ENCODE measurements around the gene ZNF827.
"Not testable (repeated sequence)": the region's sequence is repeated elsewhere in the genome, so short reads cannot be mapped to it uniquely, and the experiment has no call there.

Gene ZNF827

DNA sequence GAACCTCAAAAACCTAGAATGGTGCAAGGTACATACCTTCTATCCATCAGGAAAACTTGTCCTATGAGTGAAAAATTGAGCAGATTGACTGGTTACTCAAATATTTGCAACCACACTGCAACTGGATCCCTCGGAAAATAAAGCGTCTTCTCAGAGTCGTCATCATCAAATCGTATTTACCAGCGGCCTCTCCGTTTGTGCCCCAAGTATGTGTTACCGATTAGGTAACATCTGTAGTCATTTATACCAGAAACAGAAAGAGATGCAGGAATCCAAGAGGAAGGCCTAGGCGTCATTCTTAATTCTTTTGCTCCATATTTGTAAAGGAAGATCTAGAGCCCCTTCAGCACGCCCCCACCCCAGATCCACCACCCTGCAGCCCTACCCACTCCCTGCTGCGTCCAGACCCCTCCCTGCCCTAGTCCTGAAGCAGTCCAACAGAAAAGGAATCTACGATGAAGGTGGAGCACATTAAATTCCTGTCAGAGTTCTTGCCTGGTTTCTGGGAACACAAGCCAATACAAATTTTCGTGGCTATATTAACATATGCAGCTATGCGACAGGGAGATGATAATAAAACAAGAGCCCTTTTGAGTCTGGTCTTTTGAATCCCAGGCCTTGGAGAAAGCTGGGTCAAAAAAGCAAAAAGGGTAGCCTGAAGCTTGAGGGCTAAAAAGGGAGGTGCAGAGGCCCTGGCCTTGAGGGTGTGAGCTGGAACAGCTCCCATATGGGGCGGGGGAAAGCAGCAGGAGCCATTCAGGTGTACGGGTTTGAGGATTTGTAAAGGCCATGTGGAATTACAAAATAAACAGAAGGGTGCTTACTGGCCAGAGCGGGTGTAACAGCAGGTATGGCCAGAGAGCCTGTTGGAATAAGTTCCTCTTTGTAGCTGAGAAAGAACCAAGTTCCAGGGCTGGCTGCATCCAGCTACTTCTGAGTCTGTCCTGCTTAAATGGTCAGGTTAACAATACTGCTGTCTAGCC is 77.0 kb downstream of the ZNF827 start:
- DNase-seq = no peak

DNA sequence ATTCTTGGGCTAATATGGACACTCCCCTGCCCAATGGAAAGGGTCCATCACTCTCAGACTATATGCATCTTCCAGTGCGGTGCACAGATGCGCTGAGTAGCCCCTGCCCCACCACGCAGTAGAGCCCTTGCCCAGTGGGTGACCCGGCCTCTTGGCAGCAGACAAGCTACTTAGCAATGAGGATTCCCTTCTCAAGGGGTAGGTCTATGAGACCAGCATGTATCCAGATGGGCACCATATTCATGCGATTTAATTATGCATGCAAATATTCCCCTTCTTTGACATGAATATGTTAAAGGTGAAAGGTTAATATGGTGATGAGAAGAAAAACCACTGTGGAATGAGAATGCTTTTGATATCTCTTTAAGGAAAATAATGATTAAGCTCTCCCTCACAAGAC is 77.7 kb downstream of the ZNF827 start:
- no peak for DNase-seq

DNA sequence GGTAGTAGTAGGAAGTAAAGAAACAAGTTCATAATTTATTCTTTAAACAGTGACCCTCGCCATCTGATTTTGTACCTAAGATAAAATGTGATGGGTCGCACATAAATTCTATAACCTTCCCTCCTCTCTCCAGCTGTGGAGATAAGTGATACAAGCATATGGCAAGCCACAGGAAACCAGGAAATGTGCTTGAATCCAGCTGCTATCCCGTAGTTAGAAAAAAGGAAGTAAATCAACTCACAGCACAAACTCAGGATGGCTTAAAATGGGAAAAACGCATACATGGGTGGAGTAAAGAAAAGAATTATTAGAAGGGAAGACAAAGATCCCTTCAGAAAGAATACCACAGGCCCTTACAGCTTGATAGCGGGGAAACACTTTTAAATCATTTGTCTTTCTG is 78.2 kb downstream of the ZNF827 start:
- no peak for DNase-seq

DNA sequence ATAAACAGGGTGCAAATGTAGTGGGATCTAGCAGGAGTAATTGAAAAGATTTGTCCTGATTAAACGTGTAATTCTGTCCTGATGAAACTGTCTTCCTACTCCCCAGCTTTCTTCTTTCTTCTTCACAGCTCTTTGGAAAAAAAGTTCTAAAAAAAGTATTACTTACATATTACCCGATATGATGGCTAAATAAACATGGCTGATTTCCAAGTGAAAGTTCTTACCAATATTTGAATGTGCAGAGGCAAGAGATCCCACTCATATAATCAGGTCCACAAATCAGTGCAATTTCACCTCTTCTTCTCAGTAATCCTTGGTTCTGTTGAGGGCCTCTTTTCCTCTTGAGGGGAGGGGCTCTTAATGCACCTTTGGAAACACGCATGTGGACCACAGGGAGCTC is 78.7 kb downstream of the ZNF827 start:
- DNase-seq = no peak

DNA sequence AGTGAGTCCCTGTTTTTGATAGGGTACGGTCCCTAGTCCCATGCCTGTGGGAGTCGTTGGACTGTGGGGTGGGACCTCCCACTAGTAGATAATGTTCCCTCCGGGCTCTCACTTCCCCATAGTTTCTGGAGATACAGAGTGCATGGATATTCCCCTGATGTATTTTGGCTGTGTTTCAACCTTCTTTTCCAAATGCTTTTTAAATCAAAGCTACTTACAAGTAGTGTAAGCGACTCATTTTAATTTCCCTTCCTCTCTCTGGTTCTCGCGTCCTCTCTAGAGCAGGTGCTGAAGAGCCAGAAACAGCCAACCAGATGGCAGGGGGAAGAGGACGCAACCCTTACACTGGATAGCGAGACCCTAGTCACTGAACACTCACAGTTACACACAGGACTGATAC is 79.2 kb downstream of the ZNF827 start:
- no peak for DNase-seq

DNA sequence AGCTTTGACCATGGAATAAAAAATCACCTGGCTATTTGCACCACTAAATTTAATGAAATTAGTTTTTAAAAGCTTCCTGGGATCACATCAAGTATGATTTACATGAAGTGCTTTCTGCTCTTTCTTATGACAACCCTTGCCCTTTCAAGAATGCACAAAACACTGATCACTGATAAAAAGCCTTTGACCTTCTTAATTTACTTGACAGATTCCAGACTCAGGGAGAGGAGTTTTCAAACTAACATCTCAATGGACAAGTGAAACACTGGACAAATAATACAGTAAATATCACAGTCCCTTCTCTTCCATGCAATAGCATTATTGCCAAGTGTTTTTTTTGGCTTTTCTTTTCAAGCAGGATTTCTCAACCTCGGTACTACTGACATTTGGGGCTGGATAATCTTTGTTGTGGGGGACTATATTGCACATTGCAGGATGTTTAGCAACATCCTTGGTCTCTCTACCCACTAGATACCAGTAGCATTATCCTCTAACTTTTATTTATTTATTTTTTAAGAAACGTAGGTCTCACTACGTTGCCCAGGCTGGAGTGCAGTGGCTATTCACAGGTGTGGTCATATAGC is 86.3 kb downstream of the ZNF827 start:
- no peak for DNase-seq

DNA sequence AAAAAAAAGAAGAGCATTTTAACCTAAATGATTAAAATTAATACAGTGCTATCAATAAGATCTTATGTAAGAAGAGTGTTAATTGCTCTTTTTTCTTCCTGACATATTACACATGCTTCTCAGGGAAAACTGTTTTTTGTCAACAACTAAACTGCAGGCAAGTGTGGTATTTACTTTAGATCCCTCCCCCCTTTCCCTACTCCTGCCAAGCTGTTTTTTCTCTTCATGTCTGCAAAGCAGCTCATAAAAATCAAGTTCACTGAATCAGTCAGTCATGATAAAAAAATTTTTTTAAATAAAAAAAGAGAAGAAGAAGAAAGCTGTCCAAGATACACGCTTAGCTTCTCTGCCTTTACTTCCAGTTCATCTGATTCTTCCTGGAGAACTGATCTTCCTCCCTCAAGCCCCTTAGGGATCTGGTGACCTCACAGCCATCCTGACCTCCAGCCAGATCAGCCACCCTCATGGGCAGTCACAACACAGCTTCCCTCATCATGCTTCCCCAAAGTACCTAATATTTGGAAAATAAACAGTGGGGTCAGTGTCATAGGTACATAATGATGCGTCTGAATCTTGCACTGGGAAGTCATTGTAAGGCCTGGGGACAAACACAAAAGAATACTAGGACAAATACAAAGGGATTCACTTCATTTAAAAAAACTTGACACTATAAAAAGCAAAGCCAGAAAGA is 87.0 kb downstream of the ZNF827 start:
- no peak for DNase-seq

DNA sequence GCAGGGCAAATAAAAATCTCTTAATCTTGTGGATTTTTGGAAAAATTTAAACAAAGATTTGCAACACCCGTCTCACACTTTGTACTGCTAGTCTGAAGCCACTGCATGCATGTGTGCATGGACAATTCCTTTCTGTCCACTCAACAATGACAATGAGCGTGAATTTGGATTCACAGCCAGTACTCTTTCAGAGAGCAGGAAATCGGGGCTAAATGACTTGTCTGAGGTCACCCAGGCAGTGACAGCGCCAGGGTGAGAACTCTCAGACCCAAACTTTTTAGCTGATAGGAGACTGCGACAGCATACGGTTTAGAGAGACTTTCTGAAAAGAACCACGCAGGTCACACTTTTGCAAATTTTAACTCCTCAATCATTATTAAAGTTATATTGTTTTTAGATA is 90.9 kb downstream of the ZNF827 start:
- no peak for DNase-seq

DNA sequence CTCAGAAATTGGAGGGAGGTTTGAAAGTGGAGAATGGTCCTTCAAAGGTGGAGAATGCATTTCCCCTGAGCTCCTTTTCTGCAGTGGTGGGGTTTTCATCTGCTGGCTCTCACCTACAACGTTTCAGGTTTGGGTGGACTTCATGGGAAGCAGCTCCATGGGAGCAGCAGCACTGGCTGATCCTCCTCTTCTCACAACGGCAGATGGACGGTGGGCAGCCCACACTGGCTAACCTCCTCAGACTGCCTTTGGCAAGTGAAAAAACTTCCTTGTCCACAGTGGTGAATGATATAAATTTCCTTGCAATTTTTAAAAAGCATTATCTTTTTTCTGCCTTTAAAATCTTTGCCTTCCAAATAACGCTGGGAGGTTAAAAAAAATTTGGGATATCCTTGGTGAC is 93.5 kb downstream of the ZNF827 start:
- no peak for DNase-seq

DNA sequence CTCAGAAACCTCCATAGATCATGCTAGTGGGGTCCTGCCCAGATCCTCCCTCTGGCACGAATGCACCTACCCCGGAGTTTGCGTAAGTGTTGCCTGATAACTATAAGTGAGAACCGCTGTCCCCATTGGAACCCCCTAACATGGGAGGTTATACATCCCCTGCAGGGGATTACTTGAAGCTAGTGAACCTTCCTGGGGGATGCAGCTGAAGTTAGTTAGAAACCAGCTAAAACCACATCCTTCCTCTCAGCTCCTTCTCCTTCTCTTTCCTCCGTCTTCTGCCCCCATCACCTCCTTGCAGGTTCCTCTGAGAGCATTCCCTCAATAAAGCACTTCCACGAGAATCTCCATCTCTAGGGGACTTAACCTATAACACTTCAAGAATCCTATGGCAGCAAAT is 95.0 kb downstream of the ZNF827 start:
- no peak for DNase-seq

DNA sequence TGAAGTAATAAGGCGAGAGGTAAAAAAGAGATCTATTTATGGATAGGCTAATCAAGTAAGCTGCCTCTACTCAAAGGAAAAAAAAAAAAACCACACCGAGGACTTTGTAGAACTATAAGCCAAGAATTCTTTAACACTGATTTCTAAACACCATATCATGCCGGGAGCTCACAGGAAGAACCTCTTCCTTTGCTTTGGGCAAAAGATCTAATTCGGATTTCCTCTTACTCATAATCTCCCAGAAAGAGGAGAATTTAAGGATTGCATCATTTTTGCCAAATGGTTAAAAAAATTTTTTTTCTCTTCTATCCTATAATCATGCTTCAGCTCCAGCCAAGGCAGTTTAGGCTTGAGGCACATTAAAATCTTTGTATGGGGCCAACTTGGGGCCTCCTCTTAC is 95.5 kb downstream of the ZNF827 start:
- DNase-seq = no peak

DNA sequence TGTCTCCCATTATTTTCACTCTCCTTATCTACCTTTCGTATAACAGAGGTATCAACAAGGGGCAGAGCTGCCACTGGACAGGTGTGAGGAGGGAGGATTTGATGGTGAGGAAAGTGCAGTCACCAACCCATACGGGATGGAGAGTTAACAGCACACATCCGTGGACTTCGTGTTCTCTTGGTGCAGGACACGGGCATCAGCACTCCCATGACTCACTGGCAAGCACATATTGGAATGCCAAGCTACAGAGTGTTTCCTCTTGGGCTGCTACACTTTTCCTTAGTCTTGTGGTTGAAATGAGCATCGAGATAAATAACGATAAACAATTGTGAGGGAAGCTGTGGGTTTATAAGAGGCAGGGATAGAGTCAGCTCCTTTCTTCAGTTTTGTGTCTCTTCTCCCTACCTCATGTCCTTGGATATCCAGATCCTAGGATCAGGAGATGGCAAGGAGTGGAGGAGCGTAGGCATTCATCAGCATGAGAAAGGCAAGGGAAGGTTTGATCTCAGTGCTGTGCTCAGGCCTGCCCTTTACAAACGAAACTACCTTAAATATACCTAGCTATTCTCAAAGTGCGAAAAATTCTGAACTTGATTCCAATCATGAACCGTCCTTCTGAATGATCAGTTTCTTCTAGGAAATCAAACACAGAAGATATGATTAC is 96.3 kb downstream of the ZNF827 start:
- no peak for DNase-seq

DNA sequence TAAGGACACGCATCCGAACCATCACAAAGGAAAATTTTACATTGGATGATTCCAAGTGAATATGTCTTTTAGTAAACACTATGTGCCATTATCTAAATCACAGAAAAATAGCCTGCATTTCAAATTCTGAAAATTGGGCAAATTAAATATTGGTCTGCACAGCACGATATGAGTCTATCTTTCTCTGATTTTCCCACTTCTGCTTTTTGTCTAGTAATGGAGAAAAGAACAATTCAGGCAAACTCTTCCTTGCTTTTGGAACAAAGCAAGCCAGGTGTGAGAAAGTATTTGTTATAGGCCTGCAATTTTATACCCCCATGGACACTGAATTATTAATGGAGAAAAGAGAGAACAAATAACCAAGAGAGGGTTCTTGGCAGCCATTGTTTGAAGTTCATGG is 97.8 kb downstream of the ZNF827 start:
- no peak for DNase-seq

DNA sequence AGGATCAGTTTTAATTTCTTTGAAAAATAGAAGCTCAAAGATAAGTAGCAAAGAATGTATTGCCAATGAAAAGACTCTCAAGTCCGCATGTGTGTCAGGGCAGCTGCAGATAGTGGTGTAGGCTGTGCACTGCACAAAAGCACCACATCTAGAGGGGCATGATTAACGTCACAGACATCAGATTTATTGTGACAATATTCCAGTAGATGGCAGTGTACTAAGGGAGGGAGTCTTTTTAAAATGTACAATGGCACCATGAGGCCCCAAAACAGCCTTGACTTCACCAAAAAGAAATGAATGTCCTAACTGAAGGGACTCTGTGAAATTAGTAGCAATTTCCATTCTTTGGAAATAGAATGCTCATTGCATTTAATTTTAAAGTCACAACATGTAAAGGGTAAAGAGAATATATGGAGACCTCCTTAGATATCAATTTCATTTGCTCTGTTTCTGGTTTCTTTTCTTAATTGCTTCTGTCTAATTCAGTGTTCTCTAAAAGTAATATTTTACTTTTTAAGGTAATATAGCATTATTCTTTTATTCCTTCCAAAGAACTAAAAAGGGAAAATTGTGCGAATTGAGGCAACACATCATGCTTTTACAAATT is 98.4 kb downstream of the ZNF827 start:
- DNase-seq = no peak

DNA sequence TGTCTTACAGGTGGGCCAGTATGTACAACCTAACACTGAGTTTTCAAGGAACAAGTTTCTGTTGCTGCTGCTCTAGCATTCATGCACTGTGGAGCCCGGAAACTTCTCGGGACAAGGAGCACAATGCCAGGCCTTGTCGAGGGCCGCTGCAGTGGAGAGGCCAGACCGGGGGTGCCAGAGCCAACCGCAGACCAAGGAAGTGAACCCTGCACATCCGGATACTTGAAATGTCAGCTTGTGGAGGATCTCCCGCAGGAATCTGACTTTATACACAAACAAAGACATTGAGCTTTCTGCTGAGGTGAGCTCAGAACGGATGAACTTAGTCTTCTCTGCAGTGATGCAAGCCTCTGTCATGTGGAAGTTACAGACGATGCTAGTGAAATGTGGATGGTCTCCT is 99.5 kb downstream of the ZNF827 start:
- DNase-seq = no peak

DNA sequence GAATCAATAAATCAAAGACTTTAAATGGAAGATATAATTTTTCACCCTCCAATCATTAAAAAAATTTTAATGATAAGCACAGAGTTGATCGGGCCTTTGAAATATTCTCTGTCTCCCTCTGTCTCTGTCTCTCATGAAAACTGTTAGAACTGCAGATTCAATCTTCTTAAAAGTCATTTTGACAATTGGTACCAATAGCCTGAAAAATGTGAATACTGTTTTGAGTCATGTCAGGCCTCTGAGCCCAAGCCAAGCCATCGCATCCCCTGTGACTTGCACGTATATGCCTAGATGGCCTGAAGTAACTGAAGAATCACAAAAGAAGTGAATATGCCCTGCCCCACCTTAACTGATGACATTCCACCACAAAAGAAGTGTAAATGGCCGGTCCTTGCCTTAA is 106.2 kb downstream of the ZNF827 start:
- DNase-seq = not testable (repeated sequence)

DNA sequence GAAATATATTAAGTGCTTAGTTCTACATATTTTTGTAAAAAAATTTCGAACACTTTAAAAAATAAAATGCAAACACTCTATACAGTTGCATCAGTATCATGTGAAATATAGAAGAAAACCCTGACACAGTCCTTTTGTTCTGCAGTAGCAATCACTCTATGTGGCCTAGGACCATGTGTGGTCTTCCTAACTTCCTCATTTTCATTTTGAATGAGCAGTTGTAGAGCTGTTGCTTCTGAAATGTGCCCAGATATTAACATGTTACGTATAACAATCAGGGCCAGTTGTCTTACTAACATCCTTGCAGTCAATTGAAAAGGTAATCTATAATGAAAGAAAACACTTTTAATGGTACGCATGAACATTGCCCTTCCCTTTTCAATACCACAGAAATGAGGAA is 107.9 kb downstream of the ZNF827 start:
- DNase-seq = no peak

DNA sequence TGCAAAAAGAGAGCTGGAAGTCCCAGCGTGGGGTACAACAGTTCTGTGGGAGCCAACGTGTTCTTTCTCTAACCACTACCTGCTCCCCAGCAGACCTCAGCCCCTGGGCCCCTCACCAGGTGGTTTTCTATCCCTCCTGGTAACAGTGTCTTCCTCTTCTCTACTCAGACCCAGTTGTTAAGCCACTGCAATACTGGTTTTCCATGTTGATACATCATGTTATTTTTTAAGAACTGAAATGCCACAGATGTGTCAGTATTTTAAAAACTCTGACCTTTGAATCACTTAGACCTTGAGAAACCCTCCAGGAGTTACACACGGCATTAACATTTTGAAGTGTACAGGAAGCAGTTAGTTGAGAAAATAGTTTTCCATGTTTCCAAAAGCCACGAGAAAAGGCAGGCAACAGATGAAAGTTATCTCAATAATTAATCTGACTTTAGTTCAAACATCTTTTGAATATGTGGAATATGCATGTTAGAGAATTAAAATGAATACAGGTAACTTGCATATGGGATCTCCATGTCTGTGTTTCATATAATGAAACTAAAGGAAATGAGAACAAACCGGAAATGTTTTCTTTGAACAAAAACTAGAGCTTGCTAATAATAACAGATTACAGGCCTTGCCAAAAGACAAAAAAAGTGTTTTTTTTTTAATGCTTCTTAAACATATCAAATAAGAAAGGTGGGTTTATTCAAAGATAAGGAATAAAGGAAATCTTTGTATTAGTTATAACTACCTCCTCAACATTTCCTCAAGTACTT is 108.8 kb downstream of the ZNF827 start:
- DNase-seq = no peak

DNA sequence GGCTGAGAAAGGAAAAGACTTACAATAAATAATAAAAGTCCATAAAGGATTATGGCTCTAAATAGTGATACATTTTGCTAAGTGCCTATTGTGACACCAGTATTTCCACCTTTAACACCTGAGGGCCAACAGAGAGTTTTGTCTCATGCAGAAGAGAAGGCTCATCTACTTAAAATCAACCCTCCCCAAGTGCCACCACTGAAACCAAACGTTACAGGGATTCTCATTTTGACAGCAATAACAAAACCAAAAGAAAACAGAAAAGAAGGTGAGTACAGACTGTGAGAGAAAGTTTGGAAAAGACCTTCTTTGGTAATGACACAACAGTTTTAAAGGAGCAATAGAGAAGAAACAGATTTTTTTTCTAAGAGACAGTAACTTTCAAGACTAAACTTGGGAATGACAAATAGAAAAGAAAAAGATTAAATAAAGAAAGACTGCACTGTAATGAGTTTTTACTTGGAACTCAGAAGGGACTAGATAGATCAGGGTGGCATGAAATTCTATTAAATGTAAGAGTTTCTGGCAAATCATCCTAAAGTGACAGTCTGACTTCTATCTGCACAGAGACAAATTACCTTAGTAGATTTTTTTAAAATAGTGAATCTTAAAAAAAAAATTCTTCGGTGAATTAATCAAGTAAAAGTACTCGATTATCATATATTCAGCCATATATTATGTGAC is 109.7 kb downstream of the ZNF827 start:
- DNase-seq = no peak

DNA sequence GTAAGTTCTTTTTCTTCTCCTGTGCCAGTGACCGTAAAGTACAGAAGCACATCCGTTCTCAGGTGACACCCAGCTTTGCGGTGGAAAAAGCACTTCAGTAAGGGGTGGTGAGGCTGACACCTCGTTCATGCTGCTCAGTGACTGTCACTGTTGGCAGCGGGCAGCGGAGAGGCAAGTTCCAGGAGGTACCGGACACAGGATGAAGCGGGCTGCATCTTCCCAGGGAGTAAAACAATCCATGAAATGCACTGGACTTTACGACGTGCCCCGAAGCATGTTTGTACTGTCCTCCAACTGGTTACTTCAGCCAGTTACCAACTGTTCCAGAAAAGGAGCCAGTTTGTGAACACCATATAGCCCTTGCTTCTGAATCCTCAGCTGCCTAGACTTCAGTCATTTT is 110.7 kb downstream of the ZNF827 start:
- DNase-seq = no peak

DNA sequence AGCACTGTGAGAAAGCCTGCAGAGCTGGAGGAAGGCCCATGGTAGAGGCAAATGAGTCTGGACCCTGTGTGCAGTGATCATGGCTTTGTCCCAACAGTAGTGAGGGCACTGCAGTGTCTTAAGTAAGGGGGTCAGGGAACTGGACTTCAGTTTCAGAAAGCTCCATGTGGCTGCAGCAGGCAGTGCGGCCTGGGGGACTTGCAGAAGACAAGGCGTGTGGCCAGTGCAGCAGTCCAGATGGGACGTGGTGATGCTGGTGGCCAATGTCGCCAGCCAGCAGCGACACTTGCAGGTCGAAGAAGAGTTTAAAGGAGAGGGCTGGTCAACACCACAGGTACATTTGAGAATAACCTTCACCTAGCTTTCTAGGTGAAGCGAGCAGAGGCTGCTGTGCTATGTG is 113.4 kb downstream of the ZNF827 start:
- no peak for DNase-seq

DNA sequence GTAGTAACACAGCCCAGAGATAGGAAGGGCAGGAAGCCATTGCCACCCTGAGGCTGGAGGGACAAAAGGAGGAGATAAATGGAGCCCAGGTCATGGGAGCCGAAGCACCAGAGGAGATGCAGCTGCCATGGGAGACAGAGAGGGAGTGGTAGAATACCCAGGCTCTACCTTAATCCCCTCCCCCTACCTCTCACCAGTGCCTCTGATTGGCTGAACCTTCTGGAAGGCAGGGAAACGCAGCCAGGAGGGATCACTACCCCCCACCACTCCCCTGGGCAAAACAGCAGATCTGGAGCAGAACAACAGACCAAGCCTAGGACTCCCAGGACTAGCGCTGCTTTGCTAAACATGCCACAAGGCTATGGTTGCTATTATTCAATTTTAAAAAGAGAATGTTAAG is 114.2 kb downstream of the ZNF827 start:
- no peak for DNase-seq

Measured in stimulated activated CD4-positive, alpha-beta T cell treated with anti-CD3 and anti-CD28 coated beads, Interleukin-12 subunit alpha, Interleukin-12 subunit beta, amount 100 ng/mL, for 4 hours (primary cell).